Activated T-helper 9 cell treated with anti-CD3 and anti-CD28 coated beads, Interleukin-2, amount 50 U/mL, for 16 hours (primary cell): ENCODE data around the gene BICRAL.
A peak's percentile ranks its signal among the peaks of the same experiment; 100 is the strongest.
"Not testable (repeated sequence)": the region's sequence is repeated elsewhere in the genome, so short reads cannot be mapped to it uniquely, and the experiment has no call there.

Experiments
- DNase-seq: peaks from one replicate; pipeline ENCODE4 v3.0.0-alpha.2; 2020; ENCODE audit warnings: low read depth

The BICRAL gene

DNA sequence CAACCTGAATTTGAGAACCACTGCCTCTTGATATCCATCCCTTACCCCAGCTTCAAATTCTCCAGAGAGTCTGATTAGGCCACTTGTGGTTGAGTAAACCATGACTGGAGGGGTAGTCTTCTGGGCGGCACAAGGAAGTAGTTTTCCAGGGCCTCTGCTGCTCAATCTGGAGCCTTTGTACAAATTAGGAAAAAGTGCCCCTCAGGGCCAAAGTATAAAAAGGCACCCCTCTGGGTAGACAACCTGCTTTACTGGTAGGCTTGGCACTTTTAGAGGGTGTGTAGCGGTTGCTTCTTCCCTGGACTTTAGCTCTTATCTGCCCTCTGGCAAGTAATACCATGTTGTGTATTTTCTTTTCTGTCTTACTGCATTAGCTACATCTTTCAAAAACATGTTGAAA, 64.7 kb downstream of the BICRAL start:
- no peak for DNase-seq

DNA sequence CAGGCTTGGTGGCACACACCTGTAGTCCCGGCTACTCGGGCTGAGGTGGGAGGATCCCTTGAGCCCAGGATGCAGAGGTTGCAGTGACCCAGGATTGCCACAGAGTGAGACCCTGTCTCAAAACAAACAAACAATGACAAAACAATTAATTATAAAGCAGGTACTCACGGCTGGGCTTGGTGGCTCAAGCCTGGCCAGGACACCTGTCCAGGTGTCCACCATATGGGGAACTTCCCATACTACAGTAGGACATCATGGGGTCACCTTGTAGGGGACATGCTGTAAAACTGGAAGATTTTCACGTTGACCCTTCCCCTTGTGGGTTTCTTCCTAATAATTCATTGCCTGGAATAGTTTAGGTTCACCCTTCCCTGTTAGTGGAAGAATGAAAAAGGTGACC, 66.8 kb downstream of the BICRAL start:
- DNase-seq: no peak

DNA sequence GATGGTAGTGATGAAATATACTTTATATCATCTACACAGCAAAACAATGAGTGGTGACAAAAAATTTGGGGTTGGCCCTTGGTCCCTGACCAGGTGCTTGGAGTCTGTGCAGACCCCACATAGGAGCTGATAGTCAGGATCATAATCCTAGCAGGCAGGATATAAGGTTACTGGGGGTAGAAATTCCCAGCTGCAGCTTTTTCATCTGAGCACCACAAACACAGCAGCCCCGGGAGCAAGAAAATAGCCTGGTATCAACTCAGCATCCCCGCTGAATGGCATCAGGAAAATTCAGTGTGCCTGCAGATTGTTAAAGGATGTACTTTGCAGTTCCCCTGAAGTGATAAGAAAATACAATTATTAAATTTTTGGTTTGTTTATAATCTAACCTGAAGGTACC, 69.7 kb downstream of the BICRAL start:
- no peak for DNase-seq

DNA sequence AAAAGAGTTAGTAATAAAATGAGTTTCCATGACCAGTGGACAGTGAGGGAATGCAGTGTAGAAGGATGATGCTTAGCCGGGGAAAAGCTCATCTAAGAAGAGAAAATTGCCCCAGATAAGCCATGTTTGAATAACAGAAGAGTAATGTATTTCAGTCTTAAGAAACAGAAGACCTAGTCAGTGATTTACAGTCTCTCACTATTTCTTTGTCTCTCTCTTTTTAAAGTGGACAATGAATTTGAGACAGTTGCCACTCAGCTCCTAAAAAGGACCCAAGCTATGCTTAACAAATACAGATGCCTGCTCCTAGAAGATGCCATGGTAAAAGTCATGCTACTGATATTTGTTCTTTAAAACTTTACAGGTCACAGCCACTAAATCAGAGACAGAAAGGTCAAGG, 78.2 kb downstream of the BICRAL start:
- DNase-seq: no peak

DNA sequence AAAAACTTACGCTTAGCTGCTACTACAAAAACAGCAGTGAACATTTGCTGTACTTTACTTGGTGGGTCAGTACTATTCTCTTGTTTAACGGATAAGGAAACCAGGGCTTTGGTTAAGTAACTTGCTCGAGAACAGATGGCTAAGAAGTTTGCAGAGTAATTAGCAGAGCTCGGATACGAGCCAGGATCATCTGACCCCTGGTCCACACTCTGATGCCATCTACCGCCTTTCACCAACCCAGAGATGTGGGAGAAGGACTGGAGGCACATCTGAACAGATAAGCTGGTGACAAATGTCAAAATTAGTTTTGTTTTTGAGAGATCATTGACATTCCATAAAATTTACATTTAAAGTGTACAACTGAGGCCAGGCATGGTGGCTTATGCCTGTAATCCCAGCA, 78.6 kb downstream of the BICRAL start:
- DNase-seq: no peak

DNA sequence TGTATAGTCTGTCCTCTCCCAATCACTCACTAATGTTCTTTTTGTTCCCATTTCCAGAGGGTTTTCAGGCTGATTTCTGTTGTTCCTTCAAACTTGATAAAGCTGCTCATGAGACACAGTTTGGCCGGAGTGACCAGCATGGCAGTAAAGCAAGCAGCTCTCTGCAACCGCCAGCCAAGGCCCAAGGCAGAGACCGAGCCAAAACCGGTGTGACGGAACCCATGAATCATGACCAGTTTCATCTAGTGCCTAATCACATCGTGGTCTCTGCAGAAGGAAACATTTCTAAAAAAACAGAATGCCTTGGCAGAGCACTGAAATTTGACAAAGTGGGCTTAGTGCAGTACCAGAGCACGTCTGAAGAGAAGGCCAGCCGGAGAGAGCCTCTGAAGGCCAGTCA, 82.8 kb downstream of the BICRAL start:
- DNase-seq: no peak

DNA sequence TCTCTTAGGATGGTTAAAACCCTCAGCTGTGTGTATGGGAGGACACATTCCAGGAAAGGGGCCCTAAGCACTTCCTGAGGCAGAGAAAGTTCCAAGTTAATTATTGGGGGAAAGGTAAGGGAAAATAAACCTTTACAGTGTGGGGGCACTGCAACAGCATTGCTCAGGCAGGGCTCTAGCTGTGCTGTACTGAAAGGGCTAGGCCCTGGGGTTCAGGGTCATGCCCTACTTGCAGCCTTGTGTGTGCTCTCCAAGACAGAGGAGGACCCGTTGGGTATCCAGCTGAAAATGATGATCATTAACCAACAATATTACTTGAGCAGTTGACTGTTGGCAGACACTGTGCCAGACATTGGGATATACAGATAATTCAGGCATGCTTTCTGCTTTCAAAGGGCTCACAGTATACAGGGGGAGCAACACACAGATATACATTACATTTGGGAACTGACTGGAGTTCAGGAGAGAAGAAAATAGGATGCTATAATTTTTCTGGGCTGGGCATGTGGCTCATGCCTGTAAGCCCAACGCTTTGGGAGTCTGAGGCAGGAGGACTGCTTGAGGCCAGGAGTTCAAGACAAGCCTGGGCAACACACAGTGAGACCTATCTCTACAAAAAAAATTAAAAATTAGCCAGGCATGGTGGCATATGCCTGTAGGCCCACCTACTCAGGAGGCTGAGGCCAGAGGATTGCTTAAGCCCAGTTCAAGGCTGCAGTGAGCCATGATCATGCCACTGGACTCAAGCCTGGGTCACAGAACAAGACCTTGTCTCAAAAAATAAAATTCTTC, 88.5 kb downstream of the BICRAL start:
- no peak for DNase-seq

DNA sequence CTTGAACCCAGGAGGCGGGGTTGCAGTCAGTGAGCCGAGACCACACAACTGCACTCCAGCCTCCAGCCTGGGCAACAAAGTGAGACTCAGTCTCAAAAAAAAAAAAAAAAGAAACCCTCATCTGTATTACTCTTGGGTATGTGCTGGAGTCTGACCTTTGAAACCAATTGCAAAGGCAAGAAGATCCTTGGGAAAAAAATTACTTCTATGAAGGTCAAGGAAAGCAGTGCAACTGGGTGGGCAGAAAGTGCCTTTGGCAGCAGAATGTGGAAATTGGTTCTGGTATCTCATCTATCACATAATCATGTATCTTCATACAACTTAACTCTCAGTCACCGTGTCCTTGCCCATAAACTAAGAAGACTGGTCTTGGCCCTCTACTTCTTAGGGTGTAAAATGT, 89.9 kb downstream of the BICRAL start:
- DNase-seq: no peak

DNA sequence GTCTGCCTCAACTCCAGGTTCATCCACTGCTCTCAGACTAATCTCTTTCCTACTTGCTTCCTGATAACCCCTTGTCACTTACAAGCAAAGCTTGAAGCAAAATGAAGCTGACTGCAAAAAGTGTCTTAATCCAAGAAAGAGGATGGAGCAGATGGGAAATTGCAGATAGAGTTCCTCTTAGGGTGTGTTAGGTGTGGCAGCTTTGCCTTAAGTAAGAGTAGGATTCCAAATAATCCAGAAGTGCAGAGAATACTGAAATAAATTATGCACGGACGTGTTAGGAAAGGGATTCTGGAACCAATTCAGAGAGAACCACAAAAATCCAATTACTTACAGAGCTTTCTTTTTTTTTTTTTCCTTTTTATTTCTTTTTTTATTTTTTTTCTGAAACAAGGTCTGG, 91.5 kb downstream of the BICRAL start:
- no peak for DNase-seq

DNA sequence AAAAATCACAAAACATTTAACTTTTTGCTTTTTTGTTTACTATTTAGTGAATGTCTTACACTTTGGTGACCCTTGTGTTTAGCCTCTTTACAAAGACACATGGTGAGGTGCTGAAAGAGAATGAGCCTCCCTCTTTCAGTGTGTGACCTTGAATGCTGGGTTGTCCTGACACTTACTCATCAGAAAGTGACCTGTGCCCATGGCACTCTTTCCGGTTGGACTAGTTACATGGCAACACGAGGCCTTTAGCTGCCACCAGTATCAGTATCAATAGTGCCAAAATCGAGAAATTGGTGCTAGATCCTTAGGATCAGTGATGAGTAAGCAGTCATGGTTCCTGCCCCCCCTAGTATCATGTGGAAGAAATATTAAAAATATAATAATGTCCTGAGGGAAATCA, 95.8 kb downstream of the BICRAL start:
- DNase-seq: no peak

DNA sequence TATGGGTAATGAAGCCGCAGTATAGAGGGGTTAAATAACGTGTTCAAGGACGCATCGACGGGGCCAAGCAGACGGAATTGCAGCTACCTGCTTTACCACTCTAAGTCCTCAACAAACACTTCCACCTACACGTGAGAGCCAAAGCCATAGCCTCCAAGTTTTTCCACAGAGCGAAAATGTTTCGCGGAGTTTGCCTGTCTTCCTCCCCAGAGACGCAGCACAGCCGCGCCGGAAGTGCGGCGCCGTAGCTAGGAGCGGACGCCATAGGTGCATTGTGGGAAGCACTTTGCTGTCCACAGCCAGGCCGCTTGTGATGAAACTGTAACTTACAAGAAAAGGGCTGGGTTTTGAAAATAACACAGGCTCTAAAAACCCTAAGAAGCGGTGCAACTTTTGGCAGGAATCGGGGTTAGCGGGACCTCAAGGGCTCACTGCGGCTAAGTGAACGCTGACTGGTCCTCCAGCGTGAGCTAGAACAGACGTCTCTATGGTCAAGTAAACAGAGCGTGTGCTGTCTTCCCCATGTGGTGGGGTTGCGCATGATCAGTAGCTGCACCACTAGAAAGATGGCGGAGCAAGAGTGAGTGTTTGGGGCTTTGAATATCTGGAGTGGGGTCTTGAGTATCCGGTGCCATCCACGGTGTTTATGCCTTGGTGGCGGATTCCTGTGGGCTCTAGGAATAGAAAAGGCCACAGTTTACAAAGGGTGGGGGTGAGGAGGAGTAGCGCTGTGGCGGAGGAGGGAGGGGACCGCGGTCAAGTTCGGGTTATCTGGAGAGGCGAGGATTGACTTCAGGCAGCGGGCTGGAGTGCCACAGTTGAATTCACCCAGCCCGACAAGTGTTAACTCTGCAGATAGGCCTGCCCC, 97.8 kb downstream of the BICRAL start, which contains the start of gene RPL7L1:
Gene RPL7L1 (plus strand): TSS at position 245 of the 868 bp plus-strand sequence. CDS start 295 bp downstream, at position 540.
- DNase-seq: peak; percentile 74

DNA sequence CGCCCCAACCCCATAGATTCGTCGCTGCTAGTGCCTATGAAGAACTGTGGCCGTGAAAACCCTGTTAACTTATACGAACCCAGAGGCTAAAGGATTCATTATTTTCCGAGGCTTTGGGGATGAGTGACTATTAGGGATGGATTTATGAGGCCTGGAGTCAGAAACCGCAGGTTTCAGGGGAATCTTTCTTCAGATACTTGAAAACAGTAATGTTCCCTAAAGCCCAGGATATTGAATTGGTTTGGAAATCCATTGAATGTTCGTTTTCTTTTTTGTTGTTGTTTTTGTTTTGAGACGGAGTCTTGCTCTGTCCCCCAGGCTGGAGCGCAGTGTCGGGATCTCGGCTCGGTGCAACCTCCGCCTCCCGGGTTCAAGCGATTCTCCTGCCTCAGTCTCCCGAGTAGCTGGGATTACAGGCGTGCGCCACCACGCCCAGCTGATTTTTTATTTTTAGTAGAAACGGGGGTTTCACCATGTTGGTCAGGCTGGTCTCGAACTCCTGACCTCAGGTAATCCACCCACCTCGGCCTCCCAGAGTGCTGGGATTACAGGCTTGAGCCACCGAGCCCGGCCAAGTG, 98.5 kb downstream of the BICRAL start:
- not testable (repeated sequence) for DNase-seq

DNA sequence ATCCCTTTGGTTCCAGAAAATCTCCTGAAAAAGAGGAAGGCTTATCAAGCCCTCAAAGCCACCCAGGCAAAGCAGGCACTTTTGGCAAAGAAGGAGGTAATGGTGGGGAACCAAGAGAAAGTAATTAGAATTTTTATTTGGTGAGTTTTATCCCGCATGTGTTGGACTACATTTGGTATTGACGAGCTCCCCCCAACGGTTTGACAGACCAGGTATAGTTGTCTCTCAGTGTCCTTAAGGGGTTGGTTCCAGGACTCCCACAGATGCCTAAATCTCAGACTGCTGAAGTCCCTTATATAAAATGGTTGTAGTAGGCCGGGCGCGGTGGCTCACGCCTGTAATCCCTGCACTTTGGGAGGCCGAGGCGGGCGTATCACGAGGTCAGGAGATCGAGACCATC, 99.0 kb downstream of the BICRAL start:
- not testable (repeated sequence) for DNase-seq

DNA sequence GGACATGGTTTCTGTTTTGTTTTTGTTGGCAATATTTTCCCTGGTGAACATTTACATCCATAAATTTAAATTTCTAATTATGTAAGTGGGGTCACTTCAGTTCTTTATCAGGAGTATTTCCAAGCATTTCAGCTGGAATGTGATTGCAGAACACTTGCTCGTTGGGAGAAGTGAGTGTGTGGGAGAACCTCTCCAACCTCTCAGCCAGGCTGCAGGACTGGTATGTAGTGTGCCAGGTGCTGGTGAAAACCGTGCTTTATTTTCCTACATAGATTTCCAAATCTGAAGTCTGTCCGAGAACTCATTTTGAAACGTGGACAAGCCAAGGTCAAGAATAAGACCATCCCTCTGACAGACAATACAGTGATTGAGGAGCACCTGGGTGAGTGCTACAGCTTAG, 103.8 kb downstream of the BICRAL start:
- no peak for DNase-seq

DNA sequence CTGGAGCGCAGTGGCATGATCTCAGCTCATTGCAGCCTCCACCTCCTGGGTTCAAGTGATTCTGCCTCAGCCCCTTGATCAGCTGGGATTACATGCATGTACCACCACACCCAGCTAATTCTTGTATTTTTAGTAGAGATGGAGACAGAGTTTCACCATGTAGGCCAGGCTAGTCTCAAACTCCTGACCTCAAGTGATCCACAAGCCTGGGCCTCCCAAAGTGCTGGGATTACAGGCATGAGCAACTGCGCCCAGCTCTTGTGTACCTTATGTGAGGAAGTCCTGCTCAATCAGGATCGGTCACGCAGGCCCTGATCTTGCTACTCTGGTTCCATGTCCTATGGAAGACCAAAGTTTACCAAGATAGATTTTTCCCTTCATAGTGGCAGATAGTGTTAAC, 106.3 kb downstream of the BICRAL start:
- not testable (repeated sequence) for DNase-seq

DNA sequence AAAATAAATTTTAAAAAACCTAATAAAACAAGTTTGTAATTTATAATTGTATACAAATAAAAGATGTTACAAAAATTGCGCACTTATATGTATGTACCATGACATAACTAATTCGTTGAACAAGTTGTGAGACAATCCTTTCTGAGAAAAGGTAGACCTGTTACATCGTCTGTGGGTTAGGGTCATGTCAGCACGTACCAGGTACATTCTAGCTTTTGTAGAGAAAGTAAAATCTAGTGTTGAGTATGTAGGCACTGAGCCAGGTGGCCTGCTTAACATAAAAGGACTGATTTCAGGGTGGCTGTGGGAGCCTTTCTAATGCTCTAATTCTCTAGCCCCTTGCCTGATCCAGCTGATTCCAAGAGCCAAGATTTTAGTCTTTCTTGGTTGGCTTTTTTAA, 108.0 kb downstream of the BICRAL start:
- no peak for DNase-seq

DNA sequence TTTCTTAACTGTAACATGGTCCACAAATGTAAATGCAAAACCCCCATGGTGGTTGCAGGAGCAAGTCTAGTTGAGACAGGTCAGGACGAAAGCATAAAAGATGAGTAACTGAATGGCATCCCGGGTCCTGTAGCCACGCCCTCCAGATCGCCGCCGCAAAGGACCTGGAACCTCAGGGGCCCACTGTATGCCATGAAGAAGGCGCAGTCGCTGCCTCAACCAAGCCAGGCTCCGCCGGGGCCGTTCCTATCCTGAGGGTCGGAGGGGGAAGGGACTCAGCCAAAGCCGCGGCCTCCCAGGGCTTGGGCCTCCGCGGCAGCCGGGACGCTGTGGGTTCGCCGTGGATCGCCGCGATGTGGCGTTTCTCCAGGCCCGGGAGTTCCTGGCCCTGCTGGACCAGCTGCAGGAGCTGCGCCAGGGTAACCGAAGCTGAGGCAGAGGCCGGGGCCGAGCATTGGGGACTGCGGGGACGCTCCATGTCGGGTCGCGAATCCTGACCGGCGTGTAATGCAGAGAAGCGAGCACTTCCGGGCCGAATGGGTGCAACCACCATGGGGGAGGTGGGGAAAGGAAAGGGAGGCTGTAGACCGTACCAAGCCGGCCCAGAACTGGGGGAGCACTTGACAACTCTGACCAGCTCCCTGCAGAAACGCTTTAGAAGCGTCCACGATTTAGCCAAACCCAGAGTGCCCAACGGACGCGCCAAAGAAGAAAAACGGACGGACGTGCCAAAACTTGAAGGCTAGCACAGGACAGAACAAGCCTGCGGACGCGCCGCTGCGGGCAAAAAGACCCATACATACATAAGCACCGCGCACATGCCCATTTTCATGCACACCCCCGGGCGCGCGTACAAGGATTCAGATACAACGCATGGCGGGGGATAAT, 108.7 kb downstream of the BICRAL start:
- DNase-seq: peak; percentile 80

DNA sequence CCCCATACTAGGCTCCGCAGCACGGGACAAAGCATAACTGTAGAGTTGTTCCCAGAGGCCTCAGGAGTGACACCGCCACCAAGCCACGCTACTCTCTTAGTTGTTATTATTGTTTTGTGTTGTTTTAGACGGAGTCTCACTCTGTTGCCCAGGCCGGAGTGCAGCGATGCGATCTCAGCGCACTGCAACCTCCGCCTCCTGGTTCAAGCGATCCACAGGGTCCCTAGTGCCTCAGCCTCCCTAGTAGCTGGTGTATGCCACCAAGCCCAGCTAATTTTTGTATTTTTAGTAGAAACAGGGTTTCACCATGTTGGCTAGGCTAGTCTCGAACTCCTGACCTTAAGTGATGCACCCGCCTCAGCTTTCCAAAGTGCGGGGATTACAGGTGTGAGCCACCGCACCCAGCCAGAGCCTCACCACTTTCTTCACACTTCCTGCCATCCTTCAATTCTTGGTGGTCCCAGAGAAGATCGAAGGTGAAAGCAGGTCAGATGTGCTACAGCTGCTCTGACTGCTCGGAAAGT, 109.4 kb downstream of the BICRAL start:
- no peak for DNase-seq

DNA sequence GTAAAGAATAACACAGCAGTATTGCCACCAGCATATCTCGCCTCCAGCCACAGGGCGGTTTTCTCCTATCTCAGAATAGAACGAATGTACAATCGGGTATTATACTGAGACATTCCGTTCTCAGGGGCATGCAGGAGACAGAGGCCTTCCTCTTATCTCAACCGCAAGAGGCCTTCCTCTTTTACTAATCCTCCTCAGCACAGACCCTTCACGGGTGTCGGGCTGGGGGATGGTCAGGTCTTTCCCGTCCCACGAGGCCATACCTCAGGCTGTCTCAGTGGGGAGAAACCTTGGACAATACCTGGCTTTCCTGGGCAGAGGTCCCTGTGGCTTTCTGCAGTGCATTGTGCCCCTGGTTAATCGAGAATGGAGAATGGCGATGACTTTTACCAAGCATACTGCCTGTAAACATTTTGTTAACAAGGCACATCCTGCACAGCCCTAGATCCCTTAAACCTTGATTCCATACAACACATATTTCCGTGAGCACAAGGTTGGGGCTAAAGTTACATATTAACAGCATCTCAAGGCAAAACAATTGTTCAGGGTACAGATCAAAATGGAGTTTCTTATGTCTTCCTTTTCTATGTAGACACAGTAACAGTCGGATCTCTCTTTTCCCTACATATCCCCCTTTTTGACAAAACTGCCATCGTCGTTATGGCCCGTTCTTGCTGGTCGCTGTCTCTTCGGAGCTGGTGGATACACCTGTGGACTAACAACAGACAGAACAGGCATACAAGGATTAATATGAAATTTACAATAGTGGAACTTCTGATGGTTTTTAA, 112.4 kb downstream of the BICRAL start:
- DNase-seq: not testable (repeated sequence)

DNA sequence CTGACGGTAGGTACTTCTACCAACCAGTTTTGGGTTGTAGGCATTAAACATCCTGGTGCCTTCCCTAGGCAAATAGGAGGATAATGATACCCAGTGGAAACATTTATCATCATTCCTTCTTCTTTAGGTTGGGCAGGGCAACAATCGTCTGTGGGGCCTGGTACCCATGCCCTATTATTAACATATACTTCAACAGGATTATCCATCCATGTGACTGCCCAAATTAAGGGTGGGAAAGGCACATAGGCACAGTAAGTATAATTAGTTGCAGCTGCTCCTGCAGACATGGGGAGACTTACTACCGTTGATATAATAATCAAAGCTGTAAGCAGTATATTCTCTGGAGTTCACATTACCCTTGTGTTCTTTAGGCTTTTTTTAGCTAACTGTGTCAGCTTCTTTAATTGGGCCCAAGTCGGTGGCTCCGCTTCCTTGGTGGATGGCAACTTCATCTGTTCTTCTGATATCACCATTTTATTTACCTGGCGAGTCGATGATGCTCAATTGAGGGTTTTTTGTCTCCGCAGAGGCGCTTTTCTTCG, 114.4 kb downstream of the BICRAL start:
- no peak for DNase-seq
